ENCODE results near the gene GARNL3.

The GARNL3 gene

DNA sequence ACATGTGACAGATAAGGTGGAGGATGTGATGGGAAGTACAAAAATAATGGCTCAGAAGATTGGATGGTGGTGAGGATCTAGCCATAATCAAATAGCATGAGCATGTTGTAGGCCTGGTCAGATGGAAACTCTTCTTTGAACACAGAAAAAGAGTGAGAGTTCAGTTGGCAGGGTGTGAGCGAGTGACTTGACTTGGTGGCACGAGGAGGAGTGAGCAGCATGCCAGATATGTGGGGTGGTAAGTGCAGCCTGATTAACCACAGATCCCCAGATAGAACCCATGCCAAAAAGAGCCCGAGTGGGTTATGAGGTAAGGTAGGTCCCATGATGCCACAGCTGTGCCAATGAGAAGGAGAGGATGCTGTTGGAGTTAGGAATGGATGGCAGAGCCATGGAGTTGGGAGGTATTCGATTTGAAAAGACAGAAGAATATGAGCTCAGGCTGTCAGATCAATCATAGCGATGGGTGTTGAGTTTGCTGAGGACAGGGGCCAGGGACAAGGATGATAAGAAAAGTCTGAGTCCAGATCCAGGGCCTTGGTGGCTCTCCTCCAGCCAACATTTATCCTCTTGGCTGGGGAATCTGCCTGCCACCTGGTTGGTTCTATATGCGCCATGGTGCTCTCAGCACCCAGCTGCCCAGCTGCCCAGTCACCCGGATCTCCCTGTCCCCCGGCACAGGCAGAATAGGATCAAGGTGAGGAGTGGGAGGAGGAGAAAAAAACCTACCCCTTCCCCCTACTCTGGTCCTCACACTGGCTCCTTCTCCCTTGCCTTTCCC is 16.5 kb downstream of the GARNL3 start:
- no peak for FAIRE-seq

DNA sequence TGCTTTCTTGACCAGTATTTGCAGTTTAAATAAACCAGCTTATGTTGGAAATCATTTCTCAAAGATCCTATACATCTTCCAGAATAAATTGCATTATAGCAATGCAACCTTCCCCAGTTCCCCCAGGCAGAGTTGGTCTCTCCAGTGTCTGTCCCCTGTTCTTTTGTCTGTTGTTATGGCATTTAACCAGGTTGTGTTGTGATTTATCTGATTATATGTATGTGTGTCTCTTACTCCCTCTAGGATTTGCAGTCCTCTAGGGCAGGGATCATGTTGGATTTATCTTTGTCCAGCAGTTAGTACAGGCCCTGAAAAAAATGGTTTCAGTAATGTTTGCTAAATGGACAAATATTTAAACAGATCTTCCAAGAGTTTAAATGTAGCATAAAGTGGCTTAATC is 17.3 kb downstream of the GARNL3 start:
- no peak for FAIRE-seq

DNA sequence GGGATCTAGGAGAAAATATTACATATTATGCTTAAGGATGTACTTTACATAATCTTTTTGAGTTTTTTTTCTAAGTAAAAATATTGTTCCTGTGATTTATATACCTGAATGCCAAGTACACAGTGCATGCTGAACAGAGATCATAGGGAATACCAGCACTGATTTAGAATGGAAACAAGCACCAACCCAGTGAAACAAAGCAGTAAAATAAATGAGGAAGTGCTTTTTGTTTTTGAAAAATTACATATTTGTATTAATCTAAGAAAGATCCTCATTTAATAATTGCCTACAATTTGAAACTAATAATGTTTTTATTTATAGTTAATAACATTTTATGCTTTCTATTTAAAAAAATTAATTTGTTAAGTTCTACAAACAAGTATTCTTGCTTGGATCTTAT is 18.0 kb downstream of the GARNL3 start:
- FAIRE-seq, result peak; percentile 43

DNA sequence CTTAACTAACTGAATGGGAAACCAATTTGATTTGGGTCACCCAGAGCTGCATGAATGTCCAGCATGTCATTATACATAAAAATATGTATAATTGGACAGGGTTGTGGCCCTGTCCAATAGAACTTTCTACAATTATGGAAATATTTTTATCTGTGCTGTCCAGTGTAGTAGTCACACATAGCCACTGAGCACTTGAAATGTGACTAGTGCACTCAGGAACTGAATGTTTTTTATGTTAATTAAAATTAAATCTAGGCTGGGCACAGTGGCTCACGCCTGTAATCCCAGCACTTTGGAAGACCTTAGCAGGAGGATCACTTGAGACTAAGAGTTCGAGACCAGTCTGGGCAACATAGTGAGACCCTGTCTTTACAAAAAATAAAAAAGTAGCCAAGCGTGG is 18.6 kb downstream of the GARNL3 start:
- no peak for FAIRE-seq

DNA sequence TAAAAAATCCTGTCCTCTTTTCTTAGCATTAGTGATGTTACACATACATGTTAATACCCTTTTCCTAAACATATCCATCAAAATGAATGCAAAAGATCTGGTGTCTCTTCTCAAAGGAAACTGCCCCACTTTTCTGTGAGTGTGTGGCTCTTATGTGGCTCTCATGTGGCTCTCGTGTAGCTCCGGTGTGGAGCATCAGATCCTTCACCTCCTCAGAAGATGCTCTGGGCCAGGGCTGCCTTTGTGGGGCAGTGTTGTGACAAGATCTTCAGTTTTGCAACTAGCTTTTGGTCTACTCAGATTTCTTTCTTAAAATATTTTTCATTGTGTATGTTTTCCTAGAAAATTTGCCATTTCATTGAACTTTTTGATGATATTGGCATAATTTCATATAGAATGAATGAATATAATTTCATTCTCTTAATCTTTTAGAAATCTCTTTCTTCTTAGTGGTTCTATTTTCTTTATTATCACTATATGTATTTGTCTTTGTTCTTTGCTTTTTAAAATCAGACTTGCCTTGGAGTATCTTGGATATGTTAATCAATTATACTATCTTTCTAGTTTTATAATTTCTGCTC is 19.4 kb downstream of the GARNL3 start:
- peak; percentile 84 for FAIRE-seq

DNA sequence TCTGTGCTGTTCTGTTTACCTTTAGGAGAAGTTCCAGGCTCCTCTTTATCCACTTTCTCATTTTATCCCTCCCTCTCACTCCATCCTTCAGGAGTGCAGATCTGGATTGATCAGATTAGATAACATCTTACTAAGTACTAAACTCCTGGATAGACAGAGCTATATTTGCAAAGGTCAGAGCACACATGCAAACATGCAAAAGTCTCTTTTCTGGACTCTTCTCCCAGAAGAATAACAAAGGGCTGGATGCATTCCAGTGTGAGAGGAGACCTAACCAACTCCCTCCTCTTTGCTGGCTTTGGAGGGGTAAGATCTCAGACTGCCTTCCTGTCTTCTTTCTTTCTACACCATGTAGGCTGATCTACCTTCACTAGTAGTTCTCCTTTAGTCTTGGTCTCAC is 21.4 kb downstream of the GARNL3 start:
- FAIRE-seq, result no peak

DNA sequence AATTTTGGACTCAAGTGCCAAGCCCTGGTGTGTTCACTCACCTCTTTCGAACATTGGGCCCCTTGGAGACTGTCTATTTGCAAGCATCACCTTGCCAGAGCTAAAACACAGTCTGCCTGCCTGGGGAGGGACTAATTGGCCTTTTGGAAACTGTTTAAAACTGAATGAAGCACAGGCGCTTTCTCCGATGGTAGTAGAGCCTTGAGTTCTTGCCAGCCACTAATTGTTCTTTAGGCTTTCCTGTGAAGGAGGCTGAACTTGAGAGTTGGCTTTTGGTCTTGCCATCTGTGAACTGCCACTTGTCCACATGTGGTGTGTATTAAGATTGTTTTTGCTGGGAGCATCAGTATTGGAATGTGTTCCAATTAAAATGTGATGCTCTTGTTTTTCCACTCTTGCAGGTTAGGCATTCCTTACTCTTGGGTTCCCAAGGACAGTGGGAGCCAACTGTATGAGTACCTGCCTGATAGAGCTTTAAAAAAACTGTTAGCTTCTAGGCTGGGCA is 26.0 kb downstream of the GARNL3 start:
- FAIRE-seq, result no peak

DNA sequence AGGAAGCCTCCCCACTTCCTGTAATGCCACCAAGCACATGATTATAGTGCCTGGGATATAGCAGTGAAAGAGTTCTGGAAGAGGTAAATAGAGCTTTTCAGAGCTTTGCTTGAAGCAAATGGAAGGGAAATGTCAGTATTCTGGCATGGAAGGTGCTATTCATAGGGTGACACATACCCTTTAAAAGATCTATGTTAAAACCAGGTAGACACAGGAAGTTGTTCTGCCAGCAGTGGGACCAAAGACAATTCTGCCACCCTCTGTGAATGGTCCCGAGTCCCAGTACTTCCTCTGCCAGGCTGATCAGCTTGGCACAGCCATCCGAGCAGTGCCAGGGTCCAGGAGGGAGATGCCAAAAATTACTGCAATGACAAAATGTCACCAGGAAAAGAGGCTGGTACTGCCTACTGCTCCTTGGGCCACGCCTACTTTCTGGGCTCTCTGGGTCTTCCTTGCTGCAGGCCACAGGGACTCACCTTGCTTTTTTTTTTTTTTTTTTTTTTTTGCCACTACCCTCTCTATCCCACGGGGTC is 26.7 kb downstream of the GARNL3 start:
- no peak for FAIRE-seq

DNA sequence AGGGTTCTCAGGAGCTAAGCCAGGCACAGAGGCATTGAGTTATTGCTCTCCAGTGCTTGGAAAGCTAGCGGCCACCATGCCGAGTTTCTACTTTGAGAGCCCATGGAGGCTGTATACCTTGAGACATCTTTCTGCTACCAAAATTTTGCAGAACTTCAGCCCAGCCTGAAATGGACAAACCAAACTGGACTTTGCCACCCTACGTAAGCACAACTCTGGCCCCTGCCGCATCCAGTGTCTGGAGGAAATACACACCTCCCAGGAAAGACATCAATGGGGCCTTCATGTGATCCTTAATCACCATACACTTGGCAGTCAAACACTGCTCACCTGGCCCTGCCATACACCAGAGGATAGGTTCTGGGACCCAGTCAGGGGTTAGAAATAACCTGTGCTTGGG is 27.8 kb downstream of the GARNL3 start:
- FAIRE-seq, result no peak

DNA sequence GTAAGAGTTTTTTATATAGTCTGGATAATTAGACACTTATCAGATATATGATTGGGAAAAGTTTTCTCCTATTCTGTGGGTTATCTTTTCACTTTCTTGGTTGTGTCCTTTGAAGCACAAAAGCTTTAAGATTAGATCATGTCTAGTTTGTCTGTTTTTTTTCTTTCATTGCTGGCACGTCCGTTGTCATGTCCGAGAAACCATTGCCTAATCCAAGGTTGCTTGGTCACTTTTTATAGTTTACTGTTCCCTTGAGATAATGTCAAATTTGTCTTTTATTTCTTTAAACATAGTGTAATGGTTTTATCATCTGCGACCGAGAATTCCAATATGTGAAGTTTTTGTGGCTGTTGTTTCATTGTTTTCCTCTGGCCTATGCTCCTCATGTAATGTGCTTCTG is 28.8 kb downstream of the GARNL3 start:
- FAIRE-seq, result no peak

DNA sequence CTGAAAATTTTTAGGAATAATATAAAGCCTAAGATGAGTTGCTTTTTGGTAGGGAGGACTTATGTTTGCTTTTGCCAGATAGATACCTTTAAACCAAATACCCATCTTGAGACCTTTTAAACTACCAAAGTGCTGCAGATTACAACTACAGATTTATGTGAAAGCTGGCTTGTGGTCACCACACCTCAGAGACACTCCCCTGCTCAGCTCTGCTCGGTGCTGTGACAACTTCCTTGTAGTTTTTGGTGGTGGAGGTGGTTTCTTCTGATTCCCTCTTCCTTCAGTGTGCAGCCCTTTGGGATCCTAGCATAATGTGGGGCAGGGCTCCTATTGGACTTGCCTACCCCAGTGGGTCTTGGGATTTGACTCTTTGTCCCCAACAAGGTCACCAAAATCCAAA is 29.2 kb downstream of the GARNL3 start:
- FAIRE-seq, result no peak

DNA sequence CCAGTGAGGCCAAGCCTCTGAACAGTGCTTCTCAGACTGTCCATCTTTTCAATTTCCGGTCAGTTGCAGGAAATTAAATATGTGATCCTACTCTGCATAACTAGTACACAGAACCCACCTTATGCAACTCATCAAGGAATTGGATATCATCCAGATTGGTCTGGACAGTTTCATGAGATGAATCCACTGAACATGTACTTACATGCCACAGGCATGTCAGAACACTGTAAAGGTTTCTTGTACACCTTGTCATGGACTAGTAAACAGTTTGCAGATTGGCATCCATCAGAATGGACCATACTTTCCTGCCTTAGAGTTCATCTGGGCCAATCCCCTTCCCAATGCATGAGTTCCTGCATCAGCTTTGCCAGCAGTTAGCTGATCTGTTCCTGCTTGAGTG is 30.4 kb downstream of the GARNL3 start:
- FAIRE-seq, result no peak

DNA sequence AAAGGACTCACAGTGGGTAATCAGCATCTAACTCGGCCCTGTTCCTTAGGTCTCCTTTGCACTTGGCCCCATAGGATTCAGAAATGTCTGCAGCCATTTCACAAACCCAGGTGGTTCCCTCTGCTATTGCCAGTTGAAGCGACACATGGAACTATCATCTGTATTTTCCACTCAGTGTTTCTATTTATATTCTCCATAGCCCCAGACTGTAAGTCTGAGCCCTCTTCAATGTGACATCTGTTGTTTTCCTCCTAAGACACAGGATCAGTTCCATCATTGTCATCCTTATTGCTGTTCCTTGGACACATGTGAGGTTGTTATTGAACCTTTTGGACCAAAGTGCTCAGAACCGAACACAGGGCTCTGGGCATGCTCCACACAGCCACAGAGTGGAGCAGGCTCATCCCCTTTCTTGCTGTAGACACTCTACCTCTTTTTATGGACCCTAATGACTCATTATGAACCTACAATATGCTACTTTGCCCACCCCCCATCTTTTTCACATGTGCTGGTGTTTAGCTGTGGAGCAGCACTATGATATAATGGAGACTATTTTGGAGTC is 36.4 kb downstream of the GARNL3 start:
- FAIRE-seq, result no peak

DNA sequence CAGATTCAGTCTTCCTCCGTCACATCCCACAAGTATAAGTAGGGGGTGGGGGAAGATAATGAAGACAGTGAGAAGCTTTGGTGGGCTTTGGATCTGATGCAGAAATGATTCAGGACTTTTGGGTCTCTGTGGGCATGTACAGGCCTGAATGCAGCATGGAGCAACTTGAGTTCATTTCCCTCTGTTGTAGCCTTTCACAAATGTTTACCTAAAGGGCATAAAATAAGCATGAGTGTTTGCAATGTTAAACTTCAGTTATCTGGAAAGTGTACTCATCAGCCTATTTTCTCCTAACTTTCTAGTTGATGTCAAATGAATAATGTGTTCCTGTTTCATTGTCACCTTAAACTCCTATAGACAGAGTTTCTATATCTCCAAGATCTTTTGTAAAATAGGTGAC is 39.3 kb downstream of the GARNL3 start:
- no peak for FAIRE-seq

DNA sequence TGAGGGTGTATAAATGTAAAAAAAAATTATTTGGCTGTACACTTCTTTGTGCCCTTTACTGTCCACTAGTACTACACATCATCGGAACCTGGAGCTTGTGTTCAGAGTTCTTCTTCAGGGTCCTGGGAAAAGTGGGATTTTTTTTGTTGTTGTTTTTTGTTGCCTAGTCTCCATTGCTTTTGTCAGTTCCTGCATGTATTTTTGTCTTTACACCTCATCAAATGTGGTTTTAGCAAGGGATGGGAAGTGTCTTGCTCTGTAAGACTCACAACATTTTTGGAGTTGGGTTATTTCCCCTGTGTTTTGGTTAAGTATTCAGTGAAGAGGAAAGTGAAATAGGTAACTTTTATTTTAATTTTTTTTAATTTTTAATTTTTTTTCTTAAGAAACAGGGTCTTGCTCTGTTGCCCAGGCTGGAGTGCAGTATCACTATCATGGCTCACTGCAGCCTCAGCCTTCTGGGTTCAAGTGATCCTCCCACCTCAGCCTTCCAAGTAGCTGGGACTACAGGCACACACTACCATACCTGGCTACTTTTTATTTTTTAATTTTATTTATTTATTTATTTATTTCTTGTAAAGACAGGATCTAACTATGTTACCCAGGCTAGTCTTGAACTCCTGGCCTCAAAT is 40.7 kb downstream of the GARNL3 start:
- no peak for FAIRE-seq

DNA sequence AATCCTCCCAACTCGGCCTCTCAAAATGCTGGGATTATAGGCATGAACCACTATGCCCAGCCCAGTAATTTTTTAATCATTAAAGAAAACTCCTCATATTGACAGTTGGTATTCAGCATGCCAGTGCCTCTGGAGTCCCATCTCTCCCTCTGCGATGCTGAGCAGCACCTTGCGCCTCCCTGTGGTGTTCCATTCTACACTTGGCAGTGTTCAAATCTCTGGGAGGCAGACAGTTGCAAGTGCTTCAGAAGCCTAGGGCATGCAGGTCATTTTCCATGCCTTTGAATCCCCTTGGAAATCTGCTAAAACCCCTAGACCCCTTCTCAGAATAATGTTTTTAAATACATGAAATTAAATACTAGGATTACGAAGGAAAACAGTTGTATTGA is 41.3 kb downstream of the GARNL3 start:
- FAIRE-seq, result no peak

DNA sequence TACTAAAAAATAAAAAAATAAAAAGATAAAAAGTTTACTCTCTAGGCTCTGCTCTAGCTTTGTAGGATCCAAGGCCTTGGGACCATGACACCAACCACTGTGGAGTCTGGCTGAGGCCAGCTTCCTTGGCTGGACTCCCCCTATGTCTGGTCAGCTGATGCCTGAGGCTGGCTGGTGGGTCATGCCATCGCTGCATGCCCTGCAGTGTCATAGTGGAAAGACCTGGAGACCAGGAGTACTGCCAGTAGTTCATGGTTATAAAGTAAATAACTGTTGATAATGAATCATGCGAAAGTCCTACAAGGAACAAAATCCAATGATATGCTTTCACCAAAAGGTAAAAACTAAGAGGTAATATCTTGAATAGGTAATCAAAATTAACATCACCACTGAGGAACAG is 43.2 kb downstream of the GARNL3 start:
- FAIRE-seq, result no peak

DNA sequence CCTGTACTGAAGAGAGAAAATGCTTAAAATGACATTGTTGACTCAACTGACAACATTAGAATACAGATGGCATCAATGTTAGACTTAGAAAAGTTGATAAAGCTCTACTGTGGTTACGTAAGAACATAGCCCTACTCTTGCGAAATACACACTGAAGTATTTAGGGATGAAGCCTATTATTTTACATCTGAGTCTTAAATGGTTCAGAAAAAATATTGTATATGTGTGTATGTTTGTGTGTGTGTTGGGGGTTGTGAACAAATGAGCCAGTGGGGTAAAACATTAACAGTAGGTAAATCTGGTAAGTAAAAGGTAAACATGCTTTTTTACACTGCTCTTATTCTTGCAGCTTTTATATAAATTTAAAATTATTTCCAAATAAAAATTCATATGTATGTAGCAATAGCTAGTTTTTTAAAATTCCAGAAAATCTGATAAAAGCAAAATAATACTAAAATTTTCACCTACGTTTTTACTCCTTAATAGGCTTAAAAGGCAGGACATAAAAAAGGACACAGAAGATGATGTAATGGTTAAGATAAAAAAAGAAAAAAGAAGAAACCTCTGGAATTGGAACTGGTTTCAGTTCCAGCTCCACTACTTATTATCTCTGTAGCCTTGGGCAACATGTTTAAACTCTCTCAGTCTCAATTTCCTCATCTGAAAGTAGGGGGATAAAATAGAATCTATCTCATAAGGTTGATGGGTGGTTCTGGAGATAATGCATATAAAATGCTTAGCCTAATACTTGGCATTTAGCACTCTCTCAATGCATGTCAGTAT is 44.3 kb downstream of the GARNL3 start:
- FAIRE-seq, result no peak

DNA sequence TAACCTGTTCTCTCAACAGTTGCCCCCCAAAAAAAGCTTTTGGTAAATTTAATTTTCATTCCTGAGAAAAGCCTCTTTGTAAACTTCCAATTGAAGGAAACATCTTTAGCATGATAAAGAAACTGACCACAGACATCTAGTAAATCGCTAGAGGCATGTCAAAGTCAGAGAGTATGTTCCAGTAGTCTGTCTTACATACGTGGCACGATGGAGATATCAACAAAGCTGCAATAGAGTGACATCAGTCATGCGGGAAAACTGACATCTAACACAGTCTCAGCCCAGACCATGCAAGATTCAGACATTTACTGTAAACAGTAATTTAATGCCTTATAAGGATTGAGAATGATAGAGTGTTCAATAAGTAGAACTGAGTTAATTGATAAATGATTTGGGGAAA is 45.1 kb downstream of the GARNL3 start:
- FAIRE-seq, result no peak

DNA sequence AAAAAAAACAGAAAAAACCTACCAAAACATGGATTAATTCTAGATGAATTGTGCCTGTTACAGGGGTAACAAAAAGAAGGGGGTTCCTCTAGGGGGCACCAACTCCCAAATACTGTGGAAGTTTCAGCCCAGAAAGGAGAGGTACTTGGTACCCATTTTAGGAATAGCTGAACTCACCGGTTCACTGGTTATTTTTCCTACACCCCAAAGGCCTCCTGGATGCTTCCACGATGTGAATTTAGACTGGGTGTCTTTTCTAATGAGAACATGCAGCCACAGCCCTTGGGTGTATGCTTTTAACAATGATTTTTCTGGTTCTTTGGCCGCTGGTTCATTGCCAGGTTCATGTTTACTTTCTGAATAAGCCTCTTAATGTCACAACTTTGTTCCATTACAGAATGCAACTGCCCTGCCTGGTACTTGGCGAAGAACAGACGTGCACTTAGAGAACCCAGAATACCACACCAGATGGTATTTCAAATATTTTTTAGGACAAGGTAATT is 46.7 kb downstream of the GARNL3 start:
- no peak for FAIRE-seq

DNA sequence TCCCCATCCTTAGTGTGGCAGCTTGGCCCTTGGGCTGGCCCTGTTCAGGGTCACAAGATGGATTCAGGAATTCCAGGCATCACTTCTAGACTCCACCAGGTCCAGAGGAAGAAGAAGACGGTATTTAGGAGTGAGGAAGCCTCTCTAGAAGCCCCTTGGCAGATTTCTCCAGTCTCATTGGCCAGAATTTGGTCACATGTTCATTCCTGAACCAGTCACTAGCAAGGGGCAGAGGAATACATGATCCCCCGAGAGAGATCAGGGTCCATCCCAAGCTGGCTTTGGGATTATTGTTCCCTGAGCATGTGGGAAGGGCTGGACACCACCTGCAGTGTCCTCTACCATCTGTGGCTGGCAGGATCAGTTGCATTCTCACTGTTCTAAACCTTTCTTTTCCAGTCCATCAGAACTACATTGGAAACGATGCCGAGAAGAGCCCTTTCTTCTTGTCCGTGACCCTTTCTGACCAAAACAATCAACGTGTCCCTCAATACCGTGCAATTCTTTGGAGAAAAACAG is 48.5 kb downstream of the GARNL3 start:
- no peak for FAIRE-seq

DNA sequence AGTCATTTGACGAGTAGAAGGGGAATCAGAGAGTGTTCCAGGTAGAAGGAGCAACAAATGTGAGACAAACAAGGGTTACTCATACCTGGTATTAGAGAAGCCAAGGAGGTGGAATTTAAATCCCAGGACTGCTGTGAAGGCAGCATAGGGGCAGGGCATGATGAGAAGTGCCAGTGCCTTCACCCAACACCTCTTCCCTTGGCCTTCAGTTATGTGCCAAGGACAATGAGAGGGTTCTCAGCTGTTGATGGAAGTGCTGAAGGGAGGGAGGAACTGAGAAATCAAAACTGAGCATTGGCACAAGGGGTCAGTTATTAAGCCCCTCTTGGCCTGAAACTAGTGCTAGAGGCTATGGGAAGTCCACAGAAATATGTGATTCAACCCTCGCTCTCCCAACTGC is 50.3 kb downstream of the GARNL3 start:
- FAIRE-seq, result no peak
